Measurements from ENCODE around the gene TMEM88.

Gene TMEM88

GRCh38 chr17:7832431-7832830, 22.4 kb upstream of the TMEM88 start:
- in situ Hi-C loops (cut with HindIII; ENCODE audit: low sequenced_read_pairs): no loop called here

- in situ Hi-C loops (cut with HindIII; ENCODE audit: low sequenced_read_pairs): no loop called here
These were observed 21.7 kb upstream of the TMEM88 start for GRCh38 chr17:7833011-7833794.

GRCh38 chr17:7833795-7834541, 20.9 kb upstream of the TMEM88 start, which contains the start of gene KDM6B:
Gene KDM6B (plus strand): TSS chr17:7834217. CDS start chr17:7845555, 11,338 bp downstream.
- in situ Hi-C loops (cut with HindIII; ENCODE audit: low sequenced_read_pairs): no loop called here

GRCh38 chr17:7834542-7834956, 20.3 kb upstream of the TMEM88 start:
- in situ Hi-C loops (cut with HindIII; ENCODE audit: low sequenced_read_pairs): no loop called here

GRCh38 chr17:7834957-7835813, 19.7 kb upstream of the TMEM88 start:
- in situ Hi-C loops (cut with HindIII; ENCODE audit: low sequenced_read_pairs): loop anchor here (5.0 kb wide), 1 partner anchor 53 kb away; no protein-coding TSS in a partner anchor

GRCh38 chr17:7835814-7836595, 18.9 kb upstream of the TMEM88 start:
- in situ Hi-C loops (cut with HindIII; ENCODE audit: low sequenced_read_pairs): loop anchor here (5.0 kb wide), 1 partner anchor 54 kb away; no protein-coding TSS in a partner anchor

GRCh38 chr17:7836596-7837407, 18.1 kb upstream of the TMEM88 start:
- in situ Hi-C loops (cut with HindIII; ENCODE audit: low sequenced_read_pairs): loop anchor here (5.0 kb wide), 1 partner anchor 55 kb away; no protein-coding TSS in a partner anchor

- in situ Hi-C loops (cut with HindIII; ENCODE audit: low sequenced_read_pairs): loop anchor here (5.0 kb wide), 1 partner anchor 55 kb away; no protein-coding TSS in a partner anchor
These were observed 17.3 kb upstream of the TMEM88 start for GRCh38 chr17:7837408-7838088.

- in situ Hi-C loops (cut with HindIII; ENCODE audit: low sequenced_read_pairs): loop anchor here (5.0 kb wide), 1 partner anchor 56 kb away; no protein-coding TSS in a partner anchor
These were observed 16.5 kb upstream of the TMEM88 start for GRCh38 chr17:7838090-7839075.

GRCh38 chr17:7839190-7839875, 15.5 kb upstream of the TMEM88 start:
- in situ Hi-C loops (cut with HindIII; ENCODE audit: low sequenced_read_pairs): loop anchor here (5.0 kb wide), 1 partner anchor 57 kb away; no protein-coding TSS in a partner anchor

- in situ Hi-C loops (cut with HindIII; ENCODE audit: low sequenced_read_pairs): loop anchor here (5.0 kb wide), 1 partner anchor 58 kb away; no protein-coding TSS in a partner anchor
These were observed 15.0 kb upstream of the TMEM88 start for GRCh38 chr17:7839876-7840261.

GRCh38 chr17:7840441-7840840, 14.4 kb upstream of the TMEM88 start:
- in situ Hi-C loops (cut with HindIII; ENCODE audit: low sequenced_read_pairs): no loop called here

GRCh38 chr17:7840875-7841274, 14.0 kb upstream of the TMEM88 start:
- in situ Hi-C loops (cut with HindIII; ENCODE audit: low sequenced_read_pairs): no loop called here

GRCh38 chr17:7841396-7841914, 13.4 kb upstream of the TMEM88 start:
- in situ Hi-C loops (cut with HindIII; ENCODE audit: low sequenced_read_pairs): no loop called here

- in situ Hi-C loops (cut with HindIII; ENCODE audit: low sequenced_read_pairs): no loop called here
These were observed 12.9 kb upstream of the TMEM88 start for GRCh38 chr17:7841915-7842379.
